ENCODE results near the gene LUZP1. TPM values are rescaled to one million over a fixed set of nuclear protein-coding genes. Genes with fewer than 3 reads are reported as not detected.

The LUZP1 gene
- total and polyA plus RNA-seq, 11 donors: 6.1 to 42.3 (median 30.0) TPM

DNA sequence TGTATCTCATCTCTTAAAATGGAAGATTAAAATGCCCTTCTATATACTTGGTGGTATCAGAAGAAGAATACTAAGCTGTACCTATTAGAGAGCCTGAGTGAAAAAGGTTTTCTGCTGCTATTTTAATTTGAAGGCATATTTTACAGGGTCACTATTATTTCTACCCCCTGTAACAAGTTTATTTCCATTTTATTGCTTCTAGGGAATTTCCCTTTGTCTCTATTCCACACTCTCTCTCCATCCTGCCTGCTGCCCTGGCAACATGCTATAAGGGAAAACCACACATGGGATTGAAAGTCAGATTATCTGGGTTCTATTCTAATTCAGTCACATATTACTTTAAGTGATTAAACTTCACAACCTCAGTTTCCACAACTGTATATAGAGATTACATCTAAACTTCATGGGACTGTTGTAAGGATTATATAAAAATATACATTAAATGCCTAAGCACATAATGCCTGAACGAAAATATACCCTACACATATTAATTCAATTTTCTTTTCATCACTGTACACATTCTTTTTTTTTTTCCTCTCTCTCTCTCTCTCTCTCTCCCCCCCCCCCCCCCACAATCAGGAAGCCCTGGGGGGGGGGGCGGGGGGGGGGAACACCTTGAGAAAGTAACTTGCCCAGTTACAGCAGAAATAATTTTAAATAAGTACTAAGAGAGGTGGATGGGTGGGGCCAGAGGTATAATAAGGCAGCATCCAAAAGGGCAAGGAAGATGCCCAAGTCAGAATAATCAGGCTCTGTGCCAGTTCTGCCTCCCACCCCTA, 51.5 kb downstream of the LUZP1 start:
- Histone ChIP-seq H3K36me3 (no peaks in the 10 kb centered on the region), H3K4me3 (no peak overlapping the region), H3K4me1 (peaks cover 0 to 94% (median 33%) of the 10 kb centered on the region in 12 donors), H3K27ac (no peak overlapping the region), H3K27me3 (no peaks in the 10 kb centered on the region), H3K9me3 (no peaks in the 10 kb centered on the region)
- intact Hi-C loops (cut with DNase I): no loop called here
- no peak for DNase-seq
- WGBS, 4 donors: 55 to 68% (median 60%) methylated on average over 2 of the region's 2 CpGs
- TF ChIP-seq POLR2A (IDR thresholded peaks at IDR 0.05): no peak
- TF ChIP-seq, protein P1, sequence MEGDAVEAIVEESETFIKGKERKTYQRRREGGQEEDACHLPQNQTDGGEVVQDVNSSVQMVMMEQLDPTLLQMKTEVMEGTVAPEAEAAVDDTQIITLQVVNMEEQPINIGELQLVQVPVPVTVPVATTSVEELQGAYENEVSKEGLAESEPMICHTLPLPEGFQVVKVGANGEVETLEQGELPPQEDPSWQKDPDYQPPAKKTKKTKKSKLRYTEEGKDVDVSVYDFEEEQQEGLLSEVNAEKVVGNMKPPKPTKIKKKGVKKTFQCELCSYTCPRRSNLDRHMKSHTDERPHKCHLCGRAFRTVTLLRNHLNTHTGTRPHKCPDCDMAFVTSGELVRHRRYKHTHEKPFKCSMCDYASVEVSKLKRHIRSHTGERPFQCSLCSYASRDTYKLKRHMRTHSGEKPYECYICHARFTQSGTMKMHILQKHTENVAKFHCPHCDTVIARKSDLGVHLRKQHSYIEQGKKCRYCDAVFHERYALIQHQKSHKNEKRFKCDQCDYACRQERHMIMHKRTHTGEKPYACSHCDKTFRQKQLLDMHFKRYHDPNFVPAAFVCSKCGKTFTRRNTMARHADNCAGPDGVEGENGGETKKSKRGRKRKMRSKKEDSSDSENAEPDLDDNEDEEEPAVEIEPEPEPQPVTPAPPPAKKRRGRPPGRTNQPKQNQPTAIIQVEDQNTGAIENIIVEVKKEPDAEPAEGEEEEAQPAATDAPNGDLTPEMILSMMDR (IDR thresholded peaks at IDR 0.05): no peak
- ATAC-seq: no peak

DNA sequence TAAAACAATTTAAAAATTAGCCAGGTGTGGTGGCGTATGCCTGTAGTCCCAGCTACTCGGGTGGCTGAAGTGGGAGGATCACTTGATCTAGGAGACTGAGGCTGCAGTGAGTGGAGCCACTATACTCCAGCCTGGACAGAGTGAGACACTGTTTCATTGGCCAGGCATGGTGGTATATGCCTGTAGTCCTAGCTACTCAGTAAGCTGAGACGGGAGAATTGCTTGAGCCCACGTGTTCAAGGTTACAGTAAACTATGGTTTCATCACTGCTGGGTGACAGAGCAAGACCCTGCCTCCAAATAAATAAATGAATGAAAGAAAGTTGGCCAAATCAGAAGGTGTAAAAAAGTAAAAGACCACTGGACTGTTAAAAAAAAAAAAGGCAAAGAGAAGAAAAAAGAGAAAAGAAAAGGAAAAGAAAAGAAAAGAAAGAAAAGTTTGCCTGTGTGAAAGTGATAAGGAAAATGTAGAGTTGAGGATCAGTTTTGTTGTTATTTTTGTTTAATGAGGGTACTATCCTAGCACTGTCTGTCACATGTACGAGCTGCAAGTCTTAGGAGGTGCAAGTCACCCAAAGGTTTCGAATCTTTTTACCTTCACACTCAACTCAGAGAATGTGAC, 52.3 kb downstream of the LUZP1 start:
- H3K36me3 ChIP-seq: no peaks in the 10 kb centered on the region
- intact Hi-C loops (cut with DNase I): no loop called here
- DNase-seq: no peak
- H3K9me3 ChIP-seq: no peaks in the 10 kb centered on the region
- no peak for ATAC-seq
- WGBS, 4 donors: 90 to 94% (median 92%) methylated on average over 6 of the region's 6 CpGs
- H3K4me3 ChIP-seq: no peak overlapping the region
- no peak overlapping the region for H3K27ac ChIP-seq
- TF ChIP-seq, protein P1 (IDR thresholded peaks at IDR 0.05): no peak
- TF ChIP-seq POLR2A (IDR thresholded peaks at IDR 0.05): no peak
- no peaks in the 10 kb centered on the region for H3K27me3 ChIP-seq
- peaks cover 0 to 94% (median 31%) of the 10 kb centered on the region in 12 donors for H3K4me1 ChIP-seq

DNA sequence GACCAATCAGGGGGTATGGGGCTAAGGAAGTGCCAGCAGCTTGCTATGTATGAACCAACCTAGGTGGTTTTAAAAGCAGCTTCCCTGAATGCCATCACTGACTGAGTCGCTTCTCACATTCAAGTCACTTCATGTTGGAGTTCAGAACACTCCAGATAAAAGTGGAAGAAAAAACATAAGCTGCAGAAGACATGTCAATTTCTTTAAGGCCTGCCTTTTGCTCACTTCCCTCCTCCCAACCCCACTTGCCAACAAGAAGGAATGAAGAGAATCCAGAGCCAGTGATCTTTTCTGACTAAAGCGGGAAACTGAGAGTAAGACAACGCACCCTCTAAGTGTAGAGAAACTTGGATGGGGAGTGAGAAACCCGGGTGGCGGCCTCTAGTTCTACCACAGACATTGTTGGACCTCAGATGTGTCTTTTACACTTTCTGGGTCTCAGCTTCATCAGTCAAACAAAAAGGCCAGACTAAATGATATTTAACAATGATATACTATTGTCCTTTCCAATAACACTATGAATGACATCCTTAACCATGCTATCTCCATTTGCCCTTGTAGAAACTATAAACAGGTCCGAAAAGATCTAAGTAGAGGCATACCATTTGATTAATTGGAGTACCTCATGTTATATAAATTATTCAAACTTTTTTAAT, 54.1 kb downstream of the LUZP1 start:
- peaks cover 0 to 94% (median 23%) of the 10 kb centered on the region in 12 donors for H3K4me1 ChIP-seq
- H3K9me3 ChIP-seq: no peaks in the 10 kb centered on the region
- peak overlapping the region in 1 of 12 donors; percentile 63 for H3K27ac ChIP-seq
- ATAC-seq: peak in 2 of 4 donors; percentile 8 to 11
- WGBS, 4 donors: 65 to 72% (median 71%) methylated on average over 6 of the region's 6 CpGs
- no peaks in the 10 kb centered on the region for H3K36me3 ChIP-seq
- H3K27me3 ChIP-seq: no peaks in the 10 kb centered on the region
- TF ChIP-seq POLR2A (IDR thresholded peaks at IDR 0.05): no peak
- TF ChIP-seq, protein P1 (IDR thresholded peaks at IDR 0.05): no peak
- intact Hi-C loops (cut with DNase I): no loop called here
- no peak for DNase-seq
- H3K4me3 ChIP-seq: no peak overlapping the region
